Smooth muscle cell (in vitro differentiated cells): ENCODE results near the gene STAB1. TPM values are rescaled to one million over a fixed set of nuclear protein-coding genes. Genes with fewer than 3 reads are reported as not detected.

Source experiments
- DNase-seq: peaks from one replicate; lab custom pipeline; 2025; ENCODE audit not compliant: unreplicated experiment; lab: John Stamatoyannopoulos, UW
- H2AFZ ChIP-seq: fragments of 200-600 bp; sonication (generic); 2 replicates; pipeline ENCODE4 v1.6.0; 2016; ENCODE audit warnings: antibody characterized with exemption, low read depth, mild to moderate bottlenecking
- H3F3A ChIP-seq: fragments of 200-600 bp; sonication (generic); 2 replicates; pipeline ENCODE4 v1.6.0; 2017; ENCODE audit warnings: antibody characterized with exemption, low read depth
- H3K27ac ChIP-seq: fragments of 200-600 bp; sonication (generic); 2 replicates; pipeline ENCODE4 v1.5.1; 2016; ENCODE audit warnings: low read depth, mild to moderate bottlenecking
- H3K27me3 ChIP-seq: fragments of 200-600 bp; sonication (generic); 2 replicates; pipeline ENCODE4 v1.6.1; 2016; ENCODE audit warnings: low read depth, mild to moderate bottlenecking
- H3K36me3 ChIP-seq: fragments of 200-600 bp; sonication (generic); 2 replicates; pipeline ENCODE4 v1.5.1; 2016; ENCODE audit warnings: low read depth
- H3K4me1 ChIP-seq: fragments of 200-600 bp; sonication (generic); 2 replicates; pipeline ENCODE4 v1.5.1; 2016; ENCODE audit warnings: low read depth
- H3K4me2 ChIP-seq: fragments of 200-600 bp; sonication (generic); 2 replicates; pipeline ENCODE4 v1.6.0; 2016; ENCODE audit warnings: mild to moderate bottlenecking
- H3K4me3 ChIP-seq: fragments of 200-600 bp; sonication (generic); 2 replicates; pipeline ENCODE4 v1.5.1; 2016; ENCODE audit warnings: mild to moderate bottlenecking
- H3K79me2 ChIP-seq: fragments of 200-600 bp; sonication (generic); 2 replicates; pipeline ENCODE4 v1.6.0; 2016; ENCODE audit warnings: low read depth, mild to moderate bottlenecking
- H3K9ac ChIP-seq: fragments of 200-600 bp; sonication (generic); 2 replicates; pipeline ENCODE4 v1.6.0; 2016; ENCODE audit warnings: low read depth
- H3K9me3 ChIP-seq: fragments of 200-600 bp; sonication (generic); replicated peaks from 2 replicates; pipeline ENCODE4 v1.5.1; 2016; ENCODE audit warnings: low read depth
- H4K20me1 ChIP-seq: fragments of 200-600 bp; sonication (generic); 2 replicates; pipeline ENCODE4 v1.6.0; 2016; ENCODE audit warnings: low read depth
- WGBS: methylation state at CpG from one replicate; pipeline ENCODE4 v1.1.7; 2016; ENCODE audit warnings: low lambda C conversion rate; 5-methylcytosine and 5-hydroxymethylcytosine counted together
- polyA plus RNA-seq: library from polyadenylated mRNA; unstranded; fragments of >200 nt; fragmentation: Nextera tagmentation; extraction: Ambion mirVana; gene quantifications from 2 replicates; pipeline ENCODE4 v1.2.1, GENCODE V29; 2016
- total RNA-seq: library from RNA; depleted of rRNA; stranded (reverse); fragments of >200 nt; gene quantifications from 2 replicates; pipeline ENCODE4 v1.2.3, GENCODE V29; 2014
- TF ChIP-seq, protein P1 (sequence below): fragments of 200-600 bp; sonication (generic); IDR thresholded peaks from 2 replicates; pipeline ENCODE4 v1.5.1; 2017; ENCODE audit warnings: borderline replicate concordance, mild to moderate bottlenecking, antibody characterized with exemption; ENCODE audit not compliant: insufficient read depth, poor library complexity, severe bottlenecking

Gene STAB1
- total and polyA plus RNA-seq, 2 experiments from 2014 or later: 0.22 to 0.25 TPM

DNA sequence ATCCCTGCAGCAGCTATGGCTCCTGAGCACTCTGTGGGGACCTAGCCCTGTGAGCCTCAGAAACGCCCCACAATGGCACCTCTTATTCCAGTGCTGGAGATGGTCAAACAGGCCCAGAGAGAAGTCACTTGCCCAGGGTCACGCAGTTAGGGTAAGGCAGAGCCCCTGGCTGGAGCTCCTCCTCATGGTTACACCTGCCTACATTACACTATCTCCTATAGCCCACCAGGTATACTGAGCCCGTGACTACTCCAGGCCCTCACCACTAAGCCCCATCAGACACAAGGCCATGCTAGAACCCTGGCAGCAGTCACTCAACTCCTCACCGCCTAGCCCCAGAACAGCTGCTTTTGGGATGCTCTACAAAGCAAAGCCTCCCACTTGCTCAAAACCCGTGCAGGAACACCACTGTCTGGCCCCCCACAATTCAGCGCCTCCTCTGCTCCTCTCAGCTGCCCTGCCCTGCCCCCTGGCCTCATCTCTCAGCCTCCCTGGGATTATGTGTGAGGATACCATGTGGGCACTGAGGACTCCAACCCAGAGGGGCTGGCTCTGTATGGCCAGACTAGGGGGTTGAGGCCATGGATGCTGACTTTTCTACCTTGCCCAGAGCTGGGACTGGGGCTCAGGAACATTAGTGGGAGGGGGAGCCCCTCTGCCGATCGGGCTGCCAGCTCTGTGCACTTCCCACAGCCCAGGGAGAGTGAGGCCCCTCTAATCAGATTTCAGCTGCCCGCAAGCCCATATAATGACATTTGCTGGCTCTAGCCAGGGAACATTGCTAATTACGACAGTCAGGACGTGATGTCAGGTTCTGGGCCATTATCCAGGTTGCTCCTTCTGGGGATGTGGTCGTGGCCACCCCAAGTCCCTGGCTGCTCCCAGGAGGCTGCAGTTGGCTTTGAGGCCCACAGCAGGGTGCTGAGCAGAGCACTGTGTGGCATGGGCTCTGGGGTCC is 34.5 kb downstream of the STAB1 start:
- H3K36me3 ChIP-seq: no peaks in the 10 kb centered on the region
- peaks cover 31% of the 10 kb centered on the region for H3K79me2 ChIP-seq
- peaks cover 26% of the 10 kb centered on the region for H3K4me1 ChIP-seq
- no peaks in the 10 kb centered on the region for H3F3A ChIP-seq
- H4K20me1 ChIP-seq: peaks cover 64% of the 10 kb centered on the region
- WGBS: 84% methylated on average over 12 of the region's 12 CpGs
- H3K27me3 ChIP-seq: no peaks in the 10 kb centered on the region
- H2AFZ ChIP-seq: no peak overlapping the region
- H3K9ac ChIP-seq: peak overlapping the region; percentile 11
- no peak for DNase-seq
- peak overlapping the region; percentile 92 for H3K4me2 ChIP-seq
- H3K9me3 ChIP-seq: no peaks in the 10 kb centered on the region
- H3K27ac ChIP-seq: no peak overlapping the region
- no peak overlapping the region for H3K4me3 ChIP-seq
- TF ChIP-seq, protein P1, sequence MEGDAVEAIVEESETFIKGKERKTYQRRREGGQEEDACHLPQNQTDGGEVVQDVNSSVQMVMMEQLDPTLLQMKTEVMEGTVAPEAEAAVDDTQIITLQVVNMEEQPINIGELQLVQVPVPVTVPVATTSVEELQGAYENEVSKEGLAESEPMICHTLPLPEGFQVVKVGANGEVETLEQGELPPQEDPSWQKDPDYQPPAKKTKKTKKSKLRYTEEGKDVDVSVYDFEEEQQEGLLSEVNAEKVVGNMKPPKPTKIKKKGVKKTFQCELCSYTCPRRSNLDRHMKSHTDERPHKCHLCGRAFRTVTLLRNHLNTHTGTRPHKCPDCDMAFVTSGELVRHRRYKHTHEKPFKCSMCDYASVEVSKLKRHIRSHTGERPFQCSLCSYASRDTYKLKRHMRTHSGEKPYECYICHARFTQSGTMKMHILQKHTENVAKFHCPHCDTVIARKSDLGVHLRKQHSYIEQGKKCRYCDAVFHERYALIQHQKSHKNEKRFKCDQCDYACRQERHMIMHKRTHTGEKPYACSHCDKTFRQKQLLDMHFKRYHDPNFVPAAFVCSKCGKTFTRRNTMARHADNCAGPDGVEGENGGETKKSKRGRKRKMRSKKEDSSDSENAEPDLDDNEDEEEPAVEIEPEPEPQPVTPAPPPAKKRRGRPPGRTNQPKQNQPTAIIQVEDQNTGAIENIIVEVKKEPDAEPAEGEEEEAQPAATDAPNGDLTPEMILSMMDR: no peak

DNA sequence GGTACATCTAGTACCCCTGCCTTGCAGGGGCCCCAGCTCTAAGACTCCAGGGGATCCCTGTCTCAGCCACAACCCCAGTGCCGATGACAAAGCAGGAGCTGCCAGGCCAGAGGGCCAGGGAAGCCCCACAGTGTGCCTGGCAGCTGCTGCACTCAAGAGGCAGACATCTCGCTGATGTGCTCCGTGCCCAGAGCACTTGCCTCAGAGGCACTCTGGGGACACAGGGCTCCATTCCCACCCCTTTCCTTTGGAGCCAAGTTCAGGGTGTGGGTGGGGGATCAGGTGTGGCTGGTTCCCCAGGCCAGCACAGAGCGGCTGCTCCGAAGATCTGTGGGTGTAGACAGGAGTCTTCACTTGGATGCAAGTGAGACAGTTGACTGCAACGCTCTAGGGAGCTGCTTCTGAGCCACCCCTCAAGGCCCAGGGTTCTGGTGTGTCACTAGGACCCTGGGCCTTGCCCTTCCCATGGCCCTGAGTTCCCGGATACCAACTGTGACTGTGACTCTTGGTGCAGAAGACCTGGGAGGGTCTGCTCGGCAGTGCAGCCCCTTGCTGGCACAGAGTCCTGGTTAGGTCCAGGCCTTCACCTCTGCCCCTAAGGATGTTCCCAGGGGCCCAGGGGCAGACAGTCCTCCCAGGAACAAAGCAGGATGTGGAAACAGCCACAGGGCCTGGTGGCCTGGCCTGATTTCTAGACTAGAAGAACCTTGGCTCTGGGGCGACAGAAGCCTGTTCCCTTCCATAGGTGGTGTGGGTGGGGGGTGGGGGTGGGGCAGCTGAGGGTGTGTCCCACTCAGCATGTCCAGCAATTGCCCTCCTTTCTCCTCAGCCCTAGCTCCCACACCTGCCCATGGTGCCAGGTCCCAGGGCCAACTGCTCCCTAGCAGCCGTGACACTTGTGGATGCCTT is 36.0 kb downstream of the STAB1 start:
- Histone ChIP-seq H3F3A (no peaks in the 10 kb centered on the region), H4K20me1 (peaks cover 55% of the 10 kb centered on the region), H3K27ac (peak overlapping the region; percentile 89), H3K9me3 (no peaks in the 10 kb centered on the region), H2AFZ (no peak overlapping the region), H3K9ac (peak overlapping the region; percentile 88), H3K4me3 (peak overlapping the region; percentile 89), H3K4me2 (peak overlapping the region; percentile 92), H3K4me1 (peaks cover 34% of the 10 kb centered on the region), H3K27me3 (no peaks in the 10 kb centered on the region), H3K36me3 (no peaks in the 10 kb centered on the region), H3K79me2 (peaks cover 31% of the 10 kb centered on the region)
- WGBS: 85% methylated on average over 10 of the region's 10 CpGs
- TF ChIP-seq, protein P1: no peak
- DNase-seq: no peak

DNA sequence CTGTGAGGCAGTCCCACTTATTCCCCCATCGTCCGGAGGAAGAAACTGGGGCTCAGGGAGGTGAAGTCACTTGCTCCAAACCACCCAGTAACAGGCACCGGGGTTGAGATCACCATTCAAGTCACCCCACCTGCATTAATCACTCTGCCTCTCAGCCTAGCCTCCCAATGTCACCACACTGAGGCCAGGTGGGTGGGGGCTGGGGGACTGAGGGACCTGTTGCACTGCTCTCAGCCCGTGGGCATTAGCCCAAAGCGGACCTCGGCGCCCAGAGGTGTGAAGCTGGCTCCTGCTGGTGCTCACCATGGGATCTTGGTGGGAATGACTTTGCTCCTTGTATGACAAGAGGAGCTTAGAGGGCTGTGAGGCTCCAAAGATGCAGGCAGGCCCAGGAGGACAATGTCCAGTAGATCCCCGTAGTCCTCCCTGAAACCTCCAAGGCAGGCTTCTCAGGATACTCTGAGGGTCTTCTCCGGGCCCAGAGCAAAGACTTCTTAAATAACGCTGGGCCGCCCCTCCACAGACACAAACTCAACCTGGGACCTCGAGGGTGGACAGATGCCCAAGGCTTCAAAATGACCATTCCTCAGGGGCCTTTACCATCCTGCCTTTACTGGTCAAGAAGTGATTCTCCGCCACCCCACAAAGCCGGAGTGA is 36.9 kb downstream of the STAB1 start:
- TF ChIP-seq, protein P1: no peak
- no peak for DNase-seq
- H3K9ac ChIP-seq: peak overlapping the region; percentile 88
- no peaks in the 10 kb centered on the region for H3F3A ChIP-seq
- H3K4me1 ChIP-seq: peaks cover 34% of the 10 kb centered on the region
- no peaks in the 10 kb centered on the region for H3K9me3 ChIP-seq
- H3K4me2 ChIP-seq: peak overlapping the region; percentile 92
- peaks cover 46% of the 10 kb centered on the region for H4K20me1 ChIP-seq
- no peaks in the 10 kb centered on the region for H3K27me3 ChIP-seq
- H3K79me2 ChIP-seq: peaks cover 31% of the 10 kb centered on the region
- WGBS: 83% methylated on average over 14 of the region's 14 CpGs
- no peaks in the 10 kb centered on the region for H3K36me3 ChIP-seq
- H2AFZ ChIP-seq: no peak overlapping the region
- peak overlapping the region; percentile 89 for H3K4me3 ChIP-seq
- peak overlapping the region; percentile 89 for H3K27ac ChIP-seq
